GM13977 (cell line): ENCODE results near the gene KIAA0232.

ENCODE experiments used
- DNase-seq: peaks from one replicate; pipeline ENCODE4 v3.0.0; 2012; ENCODE audit warnings: low spot score
- CTCF ChIP-seq: IDR thresholded peaks from 2 replicates; pipeline ENCODE4 v1.5.1; 2012; ENCODE audit warnings: mild to moderate bottlenecking, control low read depth; ENCODE audit not compliant: insufficient read depth; ENCODE audit errors: extremely low read depth, missing control alignments
- in situ Hi-C: fragments of 300-500 bp; cut with MboI; formaldehyde crosslinking; loops from one replicate; pipeline ENCODE4 v1.12.0; 2022; ENCODE audit warnings: low sequenced_read_pairs, low pct_unique_long_range_greater_than_20kb, mixed read lengths, inconsistent platforms; ENCODE audit not compliant: unreplicated experiment

The KIAA0232 gene

GRCh38 chr4:6767386-6767747 lies 15.2 kb upstream of the KIAA0232 start:
- no peak for TF ChIP-seq CTCF
- no peak for DNase-seq
- in situ Hi-C loops, result no loop called here

- no peak for DNase-seq
- TF ChIP-seq CTCF, result no peak
- in situ Hi-C loops, result no loop called here
These were observed 14.6 kb upstream of the KIAA0232 start for GRCh38 chr4:6767748-6768538.

GRCh38 chr4:6768539-6768905 lies 14.0 kb upstream of the KIAA0232 start:
- no peak for DNase-seq
- no peak for TF ChIP-seq CTCF
- in situ Hi-C loops, result no loop called here

DNA sequence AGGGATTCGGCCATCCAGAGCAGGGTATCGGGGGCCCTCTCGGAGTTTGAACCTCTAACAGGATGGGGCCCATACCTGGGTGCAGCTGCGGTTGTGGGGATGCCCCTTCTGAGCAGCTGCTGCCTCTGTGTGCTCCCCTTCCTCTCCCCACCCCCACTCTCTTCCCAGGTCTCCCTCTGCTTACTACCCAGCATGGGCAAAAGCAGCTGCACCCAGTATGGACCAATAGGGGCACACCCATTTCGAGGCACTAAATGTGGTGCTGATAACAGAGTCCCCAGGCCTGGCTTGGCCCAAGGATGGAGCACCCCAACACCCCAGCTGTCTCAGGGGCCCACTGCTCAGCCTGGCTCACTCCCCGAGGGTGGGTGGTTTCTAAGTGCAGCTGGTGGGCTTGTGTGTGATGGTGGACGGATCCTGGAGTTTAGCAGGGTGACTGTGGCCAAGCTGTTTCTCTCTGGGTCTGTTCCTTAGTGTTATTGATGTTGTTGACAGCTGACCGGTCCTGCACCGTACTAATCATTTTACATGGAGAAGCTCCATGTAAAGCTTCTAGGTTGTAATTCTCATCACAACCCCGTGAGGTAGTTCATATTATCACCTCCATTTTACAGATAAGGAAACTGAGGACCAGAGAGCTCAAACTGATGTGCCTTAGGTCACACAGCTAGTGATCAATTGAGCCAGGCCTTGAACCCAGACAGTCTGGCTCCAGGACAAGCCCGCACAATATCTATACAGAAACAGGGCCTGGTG lies 13.1 kb upstream of the KIAA0232 start:
- TF ChIP-seq CTCF, result no peak
- no peak for DNase-seq
- in situ Hi-C loops, result no loop called here

DNA sequence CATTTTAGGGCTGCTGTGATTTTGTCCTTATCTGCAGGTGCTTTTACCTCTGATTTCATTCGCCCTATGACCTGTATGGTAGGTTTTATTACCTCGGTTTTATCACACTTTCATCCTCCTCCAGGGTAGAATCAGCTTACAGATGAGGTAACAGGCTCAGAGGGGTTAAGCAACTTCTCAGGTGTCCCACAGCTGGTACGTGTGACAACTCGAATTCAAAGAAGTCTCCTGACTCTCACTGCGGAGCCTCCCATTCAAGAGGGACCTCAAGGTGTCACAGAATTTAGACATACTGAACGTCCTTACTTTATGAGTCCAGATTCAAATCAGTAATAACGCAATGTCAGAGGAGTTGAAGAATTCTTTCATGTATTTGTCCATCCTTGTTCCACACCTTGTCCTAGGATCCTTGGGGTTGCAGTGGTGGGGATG lies 12.5 kb upstream of the KIAA0232 start:
- TF ChIP-seq CTCF, result no peak
- no peak for DNase-seq
- in situ Hi-C loops, result no loop called here

DNA sequence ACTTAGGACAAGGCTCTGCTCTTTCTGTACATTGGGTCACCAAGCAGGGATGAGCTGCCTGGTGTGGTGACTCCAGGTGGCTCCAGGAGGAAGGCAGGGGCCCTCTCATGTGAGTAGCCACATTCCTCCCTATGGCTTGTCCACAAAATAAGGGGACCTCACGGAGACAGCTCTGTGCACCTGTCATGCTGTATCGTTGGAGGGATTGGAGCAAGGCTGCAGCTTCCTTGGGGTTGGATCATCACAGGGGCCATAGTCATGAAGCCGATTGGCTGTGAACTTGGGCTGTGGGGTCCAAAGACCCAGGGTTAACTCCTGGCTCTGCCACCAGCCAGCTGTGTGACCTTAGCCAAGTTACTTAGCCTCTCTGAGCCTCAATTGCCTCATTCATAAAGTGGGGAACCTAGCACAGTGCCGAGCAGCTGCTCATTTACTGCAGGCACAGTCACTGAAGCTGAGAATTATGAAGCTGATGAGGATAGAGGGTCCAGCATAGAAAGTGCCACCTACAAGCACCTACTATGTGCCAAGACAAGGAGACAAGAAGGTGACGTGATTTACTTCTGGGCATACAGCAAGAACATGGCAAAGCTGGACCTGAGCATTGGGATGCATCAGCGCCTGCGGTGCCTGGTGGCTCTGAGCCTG lies 11.8 kb upstream of the KIAA0232 start:
- DNase-seq, result no peak
- in situ Hi-C loops, result no loop called here
- no peak for TF ChIP-seq CTCF
